GM13976 (cell line): ENCODE measurements around the gene TGFBI.
A peak's percentile ranks its signal among the peaks of the same experiment; 100 is the strongest.

Experiments
- DNase-seq: peaks from one replicate; pipeline ENCODE4 v3.0.0; 2012; ENCODE audit warnings: low spot score
- CTCF ChIP-seq: IDR thresholded peaks from 2 replicates; pipeline ENCODE4 v1.5.1; 2012; ENCODE audit warnings: borderline replicate concordance, mild to moderate bottlenecking; ENCODE audit not compliant: insufficient read depth; ENCODE audit errors: extremely low read depth, missing control alignments, control extremely low read depth
- in situ Hi-C: fragments of 300-500 bp; cut with MboI; formaldehyde crosslinking; loops from one replicate; pipeline ENCODE4 v1.12.0; 2022; ENCODE audit warnings: low sequenced_read_pairs, mixed read lengths, inconsistent platforms; ENCODE audit not compliant: unreplicated experiment

TGFBI gene

DNA sequence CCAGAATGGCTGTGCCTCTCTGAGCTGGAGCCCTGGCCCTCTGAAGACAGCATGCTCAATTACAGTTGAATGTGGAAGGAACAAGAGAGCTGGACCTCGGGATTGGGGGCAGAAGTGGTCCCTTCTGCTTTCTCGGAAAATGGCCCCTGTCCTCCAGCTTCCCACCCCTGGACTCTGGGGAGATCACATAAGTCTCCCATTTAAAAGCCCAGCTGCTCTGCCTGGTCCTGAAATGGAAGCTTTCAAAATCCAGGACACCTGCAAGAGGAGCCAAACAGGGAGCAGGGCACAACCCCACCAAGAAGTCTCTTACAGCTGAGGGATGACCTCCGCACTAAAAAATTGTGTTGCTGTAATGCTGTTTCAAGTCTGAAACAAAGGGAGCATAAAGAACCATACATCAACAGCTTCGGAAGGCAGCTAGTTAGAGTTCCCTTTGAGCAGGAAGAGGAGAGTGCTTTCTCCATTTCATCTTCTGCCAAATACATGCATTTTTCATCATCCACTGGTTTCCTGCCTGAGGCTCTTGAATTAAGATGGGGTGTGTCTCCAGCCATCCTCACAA is 48.2 kb downstream of the TGFBI start:
- DNase-seq: no peak
- in situ Hi-C loops: no loop called here
- TF ChIP-seq CTCF: no peak

- DNase-seq: peak; percentile 47
- TF ChIP-seq CTCF: peak; percentile 17
- in situ Hi-C loops: no loop called here
These were observed 50.6 kb downstream of the TGFBI start for GRCh38 chr5:136079195-136079985.

DNA sequence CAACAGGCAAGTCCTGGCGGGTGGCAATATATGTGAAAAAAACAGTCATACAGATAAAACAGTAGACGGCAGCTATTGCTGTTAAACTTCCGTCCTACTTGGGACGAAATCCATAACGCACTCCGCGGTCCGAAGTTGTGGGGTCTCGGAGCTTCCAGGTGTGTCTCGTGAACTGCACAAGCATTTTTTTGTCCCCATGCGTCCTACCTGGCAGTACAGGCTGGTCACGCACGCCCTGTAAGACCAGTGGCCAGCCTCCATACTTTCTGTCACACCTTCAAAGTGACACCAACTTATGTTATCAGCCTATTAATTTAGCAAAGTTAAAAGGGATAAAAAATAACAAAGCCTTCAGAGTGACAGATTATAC is 51.3 kb downstream of the TGFBI start:
- DNase-seq: no peak
- in situ Hi-C loops: no loop called here
- TF ChIP-seq CTCF: no peak

DNA sequence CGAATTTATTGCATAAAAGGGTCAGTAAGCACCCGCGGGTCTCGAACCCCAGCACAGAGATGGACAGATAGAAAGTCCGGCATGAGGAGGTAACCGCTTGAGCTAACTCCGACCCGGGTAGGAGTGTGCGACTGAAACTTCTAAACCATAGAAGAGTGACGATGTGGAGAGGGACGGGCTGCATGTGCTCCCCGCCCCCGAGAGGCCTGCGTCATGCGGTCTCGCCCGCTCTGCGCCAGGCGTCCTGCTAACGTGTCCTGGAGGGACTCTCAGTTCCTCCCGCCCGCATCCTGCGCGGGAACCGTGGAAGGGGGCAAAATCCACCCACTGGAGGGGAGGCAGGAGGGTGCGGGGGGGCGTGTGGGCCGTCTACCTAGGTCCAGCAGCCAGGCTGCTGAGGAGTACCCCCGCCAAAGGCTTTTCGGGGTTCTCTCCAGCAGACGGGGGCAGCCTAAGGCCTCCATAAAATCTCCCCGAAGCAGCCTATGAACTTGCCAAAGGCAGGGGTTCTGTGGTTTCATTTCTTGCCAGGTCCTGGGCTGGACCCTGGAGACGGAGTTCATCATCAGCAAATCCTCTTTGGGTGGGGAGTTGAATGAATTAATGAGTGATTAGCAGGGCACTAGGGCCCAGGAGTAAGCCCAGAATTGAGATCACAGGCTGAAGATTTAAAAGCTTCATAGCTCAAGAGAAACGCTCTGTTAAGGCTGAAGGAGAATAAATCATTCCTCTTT is 51.9 kb downstream of the TGFBI start:
- DNase-seq: peak; percentile 90
- in situ Hi-C loops: no loop called here
- TF ChIP-seq CTCF: no peak

- in situ Hi-C loops: no loop called here
- DNase-seq: no peak
- TF ChIP-seq CTCF: no peak
These were observed 52.4 kb downstream of the TGFBI start for GRCh38 chr5:136081217-136081591.

DNA sequence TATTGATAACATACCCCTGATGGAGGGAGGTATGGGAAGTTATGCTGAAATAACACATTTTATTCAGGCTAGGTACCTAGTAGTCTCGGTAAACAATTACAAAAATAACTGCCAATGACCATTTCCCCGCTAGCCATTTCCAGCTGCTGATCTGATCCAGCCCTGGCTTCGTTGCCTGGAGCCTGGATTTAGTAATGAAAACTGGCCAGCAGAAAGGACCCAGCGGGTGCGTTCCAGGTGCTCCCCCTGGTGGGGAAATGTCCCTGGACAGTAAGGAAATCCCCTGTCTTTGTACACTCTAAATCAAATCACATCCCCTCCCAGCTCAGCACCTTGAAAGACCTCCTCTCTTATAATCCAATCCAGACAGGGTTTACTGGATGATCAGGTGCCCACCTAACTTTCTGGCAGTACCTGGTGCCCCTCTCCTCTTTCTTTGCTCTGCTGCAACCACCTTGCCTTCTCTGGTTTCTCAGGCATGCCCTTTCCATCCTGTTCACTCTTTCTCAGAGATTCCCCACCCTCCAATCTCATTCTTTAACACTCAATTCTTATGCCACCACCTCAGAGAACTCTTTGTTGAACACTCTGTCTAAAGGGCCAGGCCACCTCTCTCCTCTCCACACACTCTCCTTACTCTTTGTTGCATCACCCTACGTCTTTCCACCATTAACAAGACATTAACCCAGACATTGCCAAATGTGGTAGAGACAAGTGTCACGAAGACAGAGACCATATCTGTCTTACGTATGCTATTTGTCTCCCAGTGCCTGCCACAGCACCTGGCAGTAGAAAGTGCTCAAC is 53.8 kb downstream of the TGFBI start:
- in situ Hi-C loops: no loop called here

More for the DNA sequence above, 53.8 kb downstream of the TGFBI start:
- DNase-seq: peak; percentile 50
- TF ChIP-seq CTCF: peak; percentile 38
